IPS-18a (cell line): ENCODE data around the gene TUBB6.
A peak's percentile ranks its signal among the peaks of the same experiment; 100 is the strongest.

ENCODE experiments used
- H3K27ac ChIP-seq: one replicate; pipeline ENCODE4 v1.5.1; 2013; ENCODE audit warnings: low read length
- H3K27me3 ChIP-seq: one replicate; pipeline ENCODE4 v1.6.1; 2013; ENCODE audit warnings: mild to moderate bottlenecking, low read length; ENCODE audit not compliant: control insufficient read depth, insufficient read depth
- H3K36me3 ChIP-seq: one replicate; pipeline ENCODE4 v1.6.1; 2013; ENCODE audit warnings: low read depth, low read length; ENCODE audit not compliant: control insufficient read depth
- H3K4me1 ChIP-seq: one replicate; pipeline ENCODE4 v1.6.1; 2013; ENCODE audit warnings: low read depth, low read length; ENCODE audit not compliant: control insufficient read depth
- H3K4me3 ChIP-seq: one replicate; pipeline ENCODE4 v1.5.1; 2013; ENCODE audit warnings: low read length
- H3K9ac ChIP-seq: one replicate; pipeline ENCODE4 v1.6.1; 2013; ENCODE audit warnings: mild to moderate bottlenecking, low read length, moderate library complexity
- H3K9me3 ChIP-seq: one replicate; pipeline ENCODE4 v1.6.1; 2013; ENCODE audit warnings: low read depth, low read length; ENCODE audit not compliant: control insufficient read depth

The TUBB6 gene

GRCh38 chr18:12293831-12294230 is 14.2 kb upstream of the TUBB6 start:
- Histone ChIP-seq H3K4me1 (peaks cover 3% of the 10 kb centered on the region), H3K9ac (no peak overlapping the region), H3K4me3 (no peak overlapping the region), H3K36me3 (no peaks in the 10 kb centered on the region), H3K27me3 (peaks cover 3% of the 10 kb centered on the region), H3K27ac (no peak overlapping the region), H3K9me3 (no peaks in the 10 kb centered on the region)

- Histone ChIP-seq H3K27ac (no peak overlapping the region), H3K9ac (no peak overlapping the region)
These were observed 12.5 kb upstream of the TUBB6 start for GRCh38 chr18:12295389-12296086.

DNA sequence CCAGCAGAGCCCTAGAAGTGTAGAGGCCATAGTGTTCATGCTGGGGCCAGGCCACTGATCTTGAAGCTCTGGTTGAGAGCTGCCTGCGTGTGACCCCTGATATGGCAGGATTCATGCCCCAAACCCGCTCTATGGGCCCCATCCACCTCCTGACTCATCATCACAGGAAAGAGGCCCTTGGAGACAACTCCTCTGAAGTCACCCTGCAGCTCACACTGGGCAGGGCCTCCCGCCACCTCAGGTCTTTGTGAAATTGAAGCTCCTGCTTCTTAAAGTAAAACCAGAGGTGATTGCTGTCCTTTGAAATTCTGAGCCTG is 12.0 kb upstream of the TUBB6 start:
- H3K4me3 ChIP-seq: no peak overlapping the region
- H3K4me1 ChIP-seq: no peaks in the 10 kb centered on the region
- no peak overlapping the region for H3K27ac ChIP-seq
- H3K27me3 ChIP-seq: no peaks in the 10 kb centered on the region
- H3K36me3 ChIP-seq: no peaks in the 10 kb centered on the region
- H3K9me3 ChIP-seq: no peaks in the 10 kb centered on the region
- H3K9ac ChIP-seq: no peak overlapping the region

More at GRCh38 chr18:12295389-12296086, 12.5 kb upstream of the TUBB6 start:
- Histone ChIP-seq H3K4me1 (no peaks in the 10 kb centered on the region), H3K9me3 (no peaks in the 10 kb centered on the region), H3K27me3 (no peaks in the 10 kb centered on the region), H3K36me3 (no peaks in the 10 kb centered on the region), H3K4me3 (no peak overlapping the region)

DNA sequence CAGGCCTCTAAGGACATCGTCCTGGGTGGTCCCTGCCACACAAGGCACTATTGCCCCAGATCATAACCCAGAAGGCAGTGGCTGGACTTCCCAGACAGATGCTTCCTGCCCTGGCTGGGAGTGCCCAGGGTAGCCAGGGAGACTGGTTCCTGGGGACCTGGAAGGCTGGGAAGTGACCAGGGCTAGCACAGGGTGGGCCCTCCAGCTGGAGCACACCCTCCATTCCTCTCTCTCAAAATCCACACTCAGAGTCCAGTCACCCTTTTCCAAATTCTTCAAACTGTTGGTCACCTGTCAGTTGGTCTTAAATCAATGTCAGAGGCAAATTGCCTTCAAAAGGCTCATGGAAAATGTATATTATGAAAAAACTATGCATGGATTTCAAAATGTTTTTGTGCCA is 11.6 kb upstream of the TUBB6 start:
- Histone ChIP-seq H3K27me3 (no peaks in the 10 kb centered on the region), H3K36me3 (no peaks in the 10 kb centered on the region), H3K9me3 (no peaks in the 10 kb centered on the region), H3K4me1 (no peaks in the 10 kb centered on the region), H3K27ac (no peak overlapping the region), H3K9ac (no peak overlapping the region), H3K4me3 (no peak overlapping the region)

DNA sequence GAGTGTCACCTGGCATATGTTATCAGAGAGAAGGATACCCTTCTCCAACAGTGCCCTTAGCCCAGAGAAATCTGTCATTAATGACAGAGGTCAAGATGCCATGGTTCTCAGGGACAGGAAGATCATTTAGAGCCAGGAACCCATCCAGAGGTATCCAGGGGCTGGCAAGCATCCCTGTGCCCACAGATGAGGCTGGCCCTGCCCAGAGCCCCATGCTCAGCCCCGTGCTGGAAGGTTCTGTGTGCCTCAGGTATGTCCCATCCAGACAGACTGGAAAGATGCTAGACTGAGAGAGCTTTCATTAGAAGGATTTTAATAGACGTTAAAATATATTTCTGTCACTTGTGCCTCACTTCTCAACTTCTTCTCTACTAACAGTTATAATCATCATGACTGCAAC is 8.2 kb upstream of the TUBB6 start:
- Histone ChIP-seq H3K9me3 (no peaks in the 10 kb centered on the region), H3K4me3 (no peak overlapping the region), H3K36me3 (no peaks in the 10 kb centered on the region), H3K27me3 (peaks cover 6% of the 10 kb centered on the region), H3K27ac (no peak overlapping the region), H3K4me1 (no peaks in the 10 kb centered on the region), H3K9ac (no peak overlapping the region)

- Histone ChIP-seq H3K27me3 (peaks cover 21% of the 10 kb centered on the region), H3K36me3 (no peaks in the 10 kb centered on the region), H3K9me3 (no peaks in the 10 kb centered on the region), H3K4me3 (no peak overlapping the region), H3K9ac (no peak overlapping the region), H3K27ac (no peak overlapping the region), H3K4me1 (peaks cover 8% of the 10 kb centered on the region)
These were observed 6.6 kb upstream of the TUBB6 start for GRCh38 chr18:12301263-12302005.

DNA sequence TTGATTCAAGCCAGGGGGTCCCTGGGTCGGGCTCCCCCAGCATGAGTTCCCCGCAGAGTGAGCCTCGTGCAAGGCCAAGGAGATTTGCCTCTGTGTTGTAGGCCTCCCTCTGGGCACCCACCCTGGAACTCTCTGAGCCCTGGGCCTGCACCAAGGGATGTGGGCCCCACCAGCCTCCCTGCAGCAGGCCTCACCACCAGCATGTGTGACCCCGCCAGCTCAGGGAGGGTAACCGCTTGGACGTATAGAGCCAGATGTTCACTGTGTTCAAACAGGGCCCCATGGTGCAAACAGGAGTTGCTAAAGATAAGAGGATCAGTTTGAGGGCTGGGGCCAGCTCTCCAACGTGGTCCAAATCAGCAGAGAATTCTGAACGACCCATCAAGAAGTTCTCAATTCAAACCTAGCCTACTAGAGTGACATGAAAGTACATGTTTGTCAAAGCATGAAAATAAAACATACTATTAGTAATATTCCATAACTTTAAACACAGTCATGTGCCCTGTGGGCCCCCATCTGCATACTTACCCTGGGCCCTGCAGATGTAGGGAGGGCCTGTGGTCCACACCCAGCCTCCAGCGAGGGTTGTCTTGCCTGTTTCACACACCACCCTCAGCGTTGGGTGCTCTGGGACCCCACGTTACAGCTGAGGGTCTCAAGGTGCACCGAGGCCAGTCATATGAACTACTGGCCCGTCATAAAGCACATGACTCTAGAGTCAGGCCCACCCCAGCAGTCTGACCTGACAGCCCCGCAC is 5.5 kb upstream of the TUBB6 start:
- H3K27me3 ChIP-seq: peaks cover 32% of the 10 kb centered on the region
- H3K4me1 ChIP-seq: peaks cover 15% of the 10 kb centered on the region
- H3K36me3 ChIP-seq: no peaks in the 10 kb centered on the region
- H3K9me3 ChIP-seq: no peaks in the 10 kb centered on the region
- no peak overlapping the region for H3K4me3 ChIP-seq
- H3K27ac ChIP-seq: no peak overlapping the region
- no peak overlapping the region for H3K9ac ChIP-seq

- Histone ChIP-seq H3K9ac (no peak overlapping the region), H3K27me3 (peaks cover 45% of the 10 kb centered on the region), H3K4me1 (peaks cover 19% of the 10 kb centered on the region), H3K9me3 (no peaks in the 10 kb centered on the region), H3K4me3 (no peak overlapping the region), H3K36me3 (no peaks in the 10 kb centered on the region), H3K27ac (no peak overlapping the region)
These were observed 3.5 kb upstream of the TUBB6 start for GRCh38 chr18:12304351-12305210.

DNA sequence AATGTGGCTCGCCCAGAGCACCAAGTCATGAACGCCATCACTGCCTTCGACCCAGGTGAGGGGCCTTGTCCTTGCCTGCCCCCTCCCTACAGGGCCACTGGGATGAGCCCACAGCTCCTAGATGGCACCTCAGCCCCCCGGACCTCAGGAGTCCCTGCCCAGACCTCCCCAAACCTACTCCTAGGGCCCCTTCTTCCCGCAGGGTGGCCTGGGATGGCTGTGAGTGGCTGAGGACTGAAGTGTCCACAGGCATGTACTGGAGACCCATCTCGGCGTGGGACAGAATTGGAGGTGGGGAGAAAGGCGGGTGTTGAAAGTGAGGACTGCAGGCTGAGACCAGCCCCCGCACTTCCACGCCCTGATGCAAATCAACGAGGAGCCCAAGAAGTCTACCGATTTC is 2.8 kb upstream of the TUBB6 start:
- H3K27me3 ChIP-seq: peaks cover 49% of the 10 kb centered on the region
- H3K4me1 ChIP-seq: peaks cover 22% of the 10 kb centered on the region
- no peak overlapping the region for H3K27ac ChIP-seq
- no peaks in the 10 kb centered on the region for H3K9me3 ChIP-seq
- H3K9ac ChIP-seq: no peak overlapping the region
- no peaks in the 10 kb centered on the region for H3K36me3 ChIP-seq
- H3K4me3 ChIP-seq: no peak overlapping the region

GRCh38 chr18:12305930-12306629 is 2.0 kb upstream of the TUBB6 start:
- Histone ChIP-seq H3K4me1 (peaks cover 22% of the 10 kb centered on the region), H3K36me3 (no peaks in the 10 kb centered on the region), H3K27me3 (peaks cover 49% of the 10 kb centered on the region), H3K4me3 (peak overlapping the region; percentile 7), H3K9me3 (no peaks in the 10 kb centered on the region), H3K9ac (no peak overlapping the region), H3K27ac (no peak overlapping the region)
